GM13977 (cell line): ENCODE results near the gene AMBP.

ENCODE experiments used
- DNase-seq: peaks from one replicate; pipeline ENCODE4 v3.0.0; 2012; ENCODE audit warnings: low spot score
- CTCF ChIP-seq: IDR thresholded peaks from 2 replicates; pipeline ENCODE4 v1.5.1; 2012; ENCODE audit warnings: mild to moderate bottlenecking, control low read depth; ENCODE audit not compliant: insufficient read depth; ENCODE audit errors: extremely low read depth, missing control alignments
- in situ Hi-C: fragments of 300-500 bp; cut with MboI; formaldehyde crosslinking; loops from one replicate; pipeline ENCODE4 v1.12.0; 2022; ENCODE audit warnings: low sequenced_read_pairs, low pct_unique_long_range_greater_than_20kb, mixed read lengths, inconsistent platforms; ENCODE audit not compliant: unreplicated experiment

AMBP gene

GRCh38 chr9:114123031-114123977 lies 45.2 kb upstream of the AMBP start:
- TF ChIP-seq CTCF, result no peak
- in situ Hi-C loops, result loop anchor here (25.0 kb wide), 1 partner anchor 164 kb away; no protein-coding TSS in a partner anchor
- DNase-seq, result no peak

- no peak for DNase-seq
- no peak for TF ChIP-seq CTCF
- in situ Hi-C loops, result loop anchor here (25.0 kb wide), 1 partner anchor 165 kb away; no protein-coding TSS in a partner anchor
These were observed 44.3 kb upstream of the AMBP start for GRCh38 chr9:114122136-114123027.

GRCh38 chr9:114121227-114122135 lies 43.4 kb upstream of the AMBP start:
- no peak for DNase-seq
- in situ Hi-C loops, result loop anchor here (25.0 kb wide), 1 partner anchor 166 kb away; no protein-coding TSS in a partner anchor
- no peak for TF ChIP-seq CTCF

DNA sequence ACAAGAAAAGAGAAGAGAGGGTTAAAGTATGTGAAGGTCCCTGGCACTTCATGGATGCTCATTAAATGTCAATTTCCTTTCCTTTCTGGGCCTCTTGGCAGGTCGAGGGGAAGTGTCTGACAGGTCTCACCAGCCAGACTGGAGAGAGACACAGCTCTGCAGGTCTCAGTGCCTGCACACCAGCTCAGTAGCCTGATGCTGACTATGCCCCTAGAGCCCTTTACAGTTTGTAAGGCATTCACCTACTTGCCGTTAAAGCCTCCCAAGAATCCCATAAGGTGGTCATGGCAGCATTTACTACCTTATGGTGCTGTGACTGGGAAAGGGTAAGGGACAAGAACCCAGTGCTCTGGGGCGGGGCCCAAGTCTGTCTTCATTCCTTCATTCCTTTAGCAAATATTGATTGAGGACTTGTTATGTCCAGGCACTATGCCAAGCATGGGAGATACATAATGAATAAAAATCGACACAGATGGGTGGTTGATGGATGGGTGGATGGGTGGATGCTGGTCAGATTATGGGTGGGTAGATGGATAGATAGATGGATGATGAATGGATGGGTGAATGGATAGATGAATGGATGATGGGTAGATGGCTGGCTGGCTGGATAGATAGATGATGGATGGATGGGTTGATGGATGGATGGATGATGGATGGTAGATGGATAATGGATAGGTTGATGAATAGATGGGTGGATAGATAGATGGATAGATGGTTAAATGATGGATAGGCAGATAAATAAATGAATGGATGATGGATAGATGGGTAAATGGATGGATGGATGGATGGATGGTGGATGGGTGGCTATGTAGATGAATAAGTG lies 42.3 kb upstream of the AMBP start:
- DNase-seq, result no peak
- in situ Hi-C loops, result loop anchor here (25.0 kb wide), 1 partner anchor 167 kb away; no protein-coding TSS in a partner anchor
- TF ChIP-seq CTCF, result no peak

DNA sequence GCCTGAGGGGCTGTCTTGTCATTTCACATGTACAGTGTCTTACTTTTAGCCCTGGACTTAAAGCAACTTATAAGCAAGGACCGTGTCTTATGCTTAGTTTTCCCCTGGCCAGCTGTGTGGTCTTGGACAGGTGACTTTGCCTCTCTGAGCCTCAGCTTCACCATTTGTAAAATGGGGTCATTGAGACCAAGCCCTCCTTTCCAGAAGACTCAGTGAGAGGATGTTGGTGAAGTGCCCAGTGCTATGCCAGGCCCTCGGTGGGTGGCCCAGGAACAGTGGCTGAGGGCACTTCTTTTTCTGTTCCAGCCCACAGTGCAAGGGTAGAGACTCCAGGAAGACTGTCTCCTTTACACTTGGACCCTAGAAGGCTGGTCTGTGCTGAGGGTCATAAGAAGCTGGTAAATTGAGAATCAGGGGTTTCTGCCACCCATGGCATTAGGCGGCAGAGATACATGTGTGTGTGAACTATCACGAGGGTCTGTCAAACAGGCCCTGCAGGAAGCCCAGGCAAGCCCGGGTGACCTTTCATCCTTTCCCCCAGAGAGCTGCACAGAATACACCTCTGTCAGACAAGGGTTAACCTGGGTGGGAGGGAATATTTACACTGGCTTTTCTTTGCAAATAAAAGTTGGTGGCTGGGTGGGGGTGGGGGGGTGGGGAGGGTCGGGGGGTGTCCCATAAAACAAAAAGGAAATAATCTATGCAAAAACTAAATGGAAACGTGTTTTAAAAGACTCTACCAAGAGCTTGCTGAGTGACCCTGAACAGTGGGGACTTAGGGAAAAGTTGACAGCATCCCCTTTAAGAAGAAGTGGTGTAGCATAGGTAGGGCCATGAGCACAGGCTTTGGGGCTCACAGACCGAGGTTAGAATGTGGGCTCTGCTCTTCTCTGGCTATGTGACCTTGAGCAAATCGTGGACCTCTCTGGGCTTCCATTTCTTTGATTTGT lies 41.4 kb upstream of the AMBP start:
- in situ Hi-C loops, result loop anchor here (25.0 kb wide), 1 partner anchor 168 kb away; no protein-coding TSS in a partner anchor
- TF ChIP-seq CTCF, result no peak
- no peak for DNase-seq
